ENCODE results near the gene LINC01488.

LINC01488 gene

GRCh38 chr11:69466039-69466438 is 15.4 kb upstream of the LINC01488 start:
- H3K27me3 ChIP-seq (ENCODE audit: control insufficient read depth, low read length), result no peaks in the 10 kb centered on the region
- TF ChIP-seq EZH2phosphoT487 (IDR thresholded peaks at IDR 0.05; ENCODE audit: borderline replicate concordance, low read length) (no peak), CTCF (IDR thresholded peaks at IDR 0.05; ENCODE audit: low read depth, low read length, poor library complexity, severe bottlenecking) (no peak)
- no peak overlapping the region for H3K4me3 ChIP-seq (ENCODE audit: low read length)
- no peaks in the 10 kb centered on the region for H3K4me1 ChIP-seq (ENCODE audit: control insufficient read depth, low read length)
- no peaks in the 10 kb centered on the region for H4K20me1 ChIP-seq (ENCODE audit: control insufficient read depth, insufficient read depth, low read depth, low read length)
- no peaks in the 10 kb centered on the region for H3F3A ChIP-seq (ENCODE audit: control insufficient read depth, insufficient read depth)
- no peaks in the 10 kb centered on the region for H3K9me3 ChIP-seq (ENCODE audit: control insufficient read depth, insufficient read depth, low read length)
- no peak overlapping the region for H3K27ac ChIP-seq (ENCODE audit: low read depth, low read length)
- H3K9me2 ChIP-seq (replicated peaks; ENCODE audit: control insufficient read depth, low read length), result no peaks in the 10 kb centered on the region
- H3K79me2 ChIP-seq (ENCODE audit: control insufficient read depth, low read length), result no peaks in the 10 kb centered on the region
- no peak overlapping the region for H3K4me2 ChIP-seq (ENCODE audit: low read length)
- no peaks in the 10 kb centered on the region for H3K36me3 ChIP-seq (ENCODE audit: control insufficient read depth, low read length)

GRCh38 chr11:69467196-69467595 is 14.3 kb upstream of the LINC01488 start:
- no peaks in the 10 kb centered on the region for H3F3A ChIP-seq (ENCODE audit: control insufficient read depth, insufficient read depth)
- no peak overlapping the region for H3K27ac ChIP-seq (ENCODE audit: low read depth, low read length)
- no peaks in the 10 kb centered on the region for H3K27me3 ChIP-seq (ENCODE audit: control insufficient read depth, low read length)
- H3K4me3 ChIP-seq (ENCODE audit: low read length), result no peak overlapping the region
- no peaks in the 10 kb centered on the region for H3K4me1 ChIP-seq (ENCODE audit: control insufficient read depth, low read length)
- no peaks in the 10 kb centered on the region for H3K79me2 ChIP-seq (ENCODE audit: control insufficient read depth, low read length)
- H3K36me3 ChIP-seq (ENCODE audit: control insufficient read depth, low read length), result no peaks in the 10 kb centered on the region
- no peak for TF ChIP-seq CTCF (IDR thresholded peaks at IDR 0.05; ENCODE audit: low read depth, low read length, poor library complexity, severe bottlenecking)
- no peak for TF ChIP-seq EZH2phosphoT487 (IDR thresholded peaks at IDR 0.05; ENCODE audit: borderline replicate concordance, low read length)
- H3K9me2 ChIP-seq (replicated peaks; ENCODE audit: control insufficient read depth, low read length), result no peaks in the 10 kb centered on the region
- H3K4me2 ChIP-seq (ENCODE audit: low read length), result no peak overlapping the region
- H4K20me1 ChIP-seq (ENCODE audit: control insufficient read depth, insufficient read depth, low read depth, low read length), result no peaks in the 10 kb centered on the region
- no peaks in the 10 kb centered on the region for H3K9me3 ChIP-seq (ENCODE audit: control insufficient read depth, insufficient read depth, low read length)

GRCh38 chr11:69467646-69468045 is 13.8 kb upstream of the LINC01488 start:
- H4K20me1 ChIP-seq (ENCODE audit: control insufficient read depth, insufficient read depth, low read depth, low read length), result no peaks in the 10 kb centered on the region
- no peaks in the 10 kb centered on the region for H3K9me2 ChIP-seq (replicated peaks; ENCODE audit: control insufficient read depth, low read length)
- no peaks in the 10 kb centered on the region for H3K79me2 ChIP-seq (ENCODE audit: control insufficient read depth, low read length)
- no peaks in the 10 kb centered on the region for H3K4me1 ChIP-seq (ENCODE audit: control insufficient read depth, low read length)
- H3K9me3 ChIP-seq (ENCODE audit: control insufficient read depth, insufficient read depth, low read length), result no peaks in the 10 kb centered on the region
- H3K4me2 ChIP-seq (ENCODE audit: low read length), result no peak overlapping the region
- no peak overlapping the region for H3K4me3 ChIP-seq (ENCODE audit: low read length)
- H3F3A ChIP-seq (ENCODE audit: control insufficient read depth, insufficient read depth), result no peaks in the 10 kb centered on the region
- H3K36me3 ChIP-seq (ENCODE audit: control insufficient read depth, low read length), result no peaks in the 10 kb centered on the region
- TF ChIP-seq EZH2phosphoT487 (IDR thresholded peaks at IDR 0.05; ENCODE audit: borderline replicate concordance, low read length) (no peak), CTCF (IDR thresholded peaks at IDR 0.05; ENCODE audit: low read depth, low read length, poor library complexity, severe bottlenecking) (no peak)
- no peaks in the 10 kb centered on the region for H3K27me3 ChIP-seq (ENCODE audit: control insufficient read depth, low read length)
- H3K27ac ChIP-seq (ENCODE audit: low read depth, low read length), result no peak overlapping the region

- no peaks in the 10 kb centered on the region for H3K27me3 ChIP-seq (ENCODE audit: control insufficient read depth, low read length)
- H3K36me3 ChIP-seq (ENCODE audit: control insufficient read depth, low read length), result no peaks in the 10 kb centered on the region
- H3F3A ChIP-seq (ENCODE audit: control insufficient read depth, insufficient read depth), result no peaks in the 10 kb centered on the region
- H3K4me1 ChIP-seq (ENCODE audit: control insufficient read depth, low read length), result no peaks in the 10 kb centered on the region
- H3K9me3 ChIP-seq (ENCODE audit: control insufficient read depth, insufficient read depth, low read length), result no peaks in the 10 kb centered on the region
- no peak overlapping the region for H3K4me2 ChIP-seq (ENCODE audit: low read length)
- no peak overlapping the region for H3K27ac ChIP-seq (ENCODE audit: low read depth, low read length)
- H3K79me2 ChIP-seq (ENCODE audit: control insufficient read depth, low read length), result no peaks in the 10 kb centered on the region
- no peaks in the 10 kb centered on the region for H4K20me1 ChIP-seq (ENCODE audit: control insufficient read depth, insufficient read depth, low read depth, low read length)
- H3K9me2 ChIP-seq (replicated peaks; ENCODE audit: control insufficient read depth, low read length), result no peaks in the 10 kb centered on the region
- TF ChIP-seq CTCF (IDR thresholded peaks at IDR 0.05; ENCODE audit: low read depth, low read length, poor library complexity, severe bottlenecking), result no peak
- no peak for TF ChIP-seq EZH2phosphoT487 (IDR thresholded peaks at IDR 0.05; ENCODE audit: borderline replicate concordance, low read length)
- H3K4me3 ChIP-seq (ENCODE audit: low read length), result no peak overlapping the region
These were observed 13.2 kb upstream of the LINC01488 start for GRCh38 chr11:69468221-69468620.

Data from DOHH2 (cell line).